T-helper 17 cell (primary cell): ENCODE data around the gene RBBP6. TPM values are rescaled to one million over a fixed set of nuclear protein-coding genes. Genes with fewer than 3 reads are reported as not detected.

ENCODE experiments used
- ATAC-seq: fragments of 150-1000 bp; cut with Tn5 transposase; 2 replicates; pipeline ENCODE4 v1.10.0; 2021; ENCODE audit warnings: mild to moderate bottlenecking, moderate library complexity
- DNase-seq, 3 donors: peaks; one replicate each; pipeline versions ENCODE4 v3.0.0 to v3.0.0-alpha.2; 2020 to 2021
- H3K9me3 ChIP-seq: one replicate; pipeline ENCODE4 v1.7.0; 2013; ENCODE audit warnings: low read length, mild to moderate bottlenecking; ENCODE audit not compliant: control insufficient read depth, poor library complexity, severe bottlenecking
- H3K27ac Mint-ChIP-seq: one replicate; pipeline ENCODE4 v1.8.0; 2022; ENCODE audit warnings: mild to moderate bottlenecking, moderate library complexity, mixed read lengths
- H3K27me3 Mint-ChIP-seq: one replicate; pipeline ENCODE4 v1.8.0; 2022; ENCODE audit warnings: mixed read lengths
- H3K36me3 Mint-ChIP-seq: one replicate; pipeline ENCODE4 v1.8.0; 2022; ENCODE audit warnings: low read depth, mixed read lengths
- H3K4me1 Mint-ChIP-seq: one replicate; pipeline ENCODE4 v1.8.0; 2022; ENCODE audit warnings: mild to moderate bottlenecking, mixed read lengths
- H3K4me3 Mint-ChIP-seq: one replicate; pipeline ENCODE4 v1.8.0; 2022; ENCODE audit warnings: mild to moderate bottlenecking, moderate library complexity, mixed read lengths
- total RNA-seq, 4 donors: library from RNA in 2 of 4; stranded (reverse) in 2 of 4; gene quantifications; one replicate each; pipeline ENCODE4 v1.2.3 and lab custom pipeline; 2022 to 2026

The RBBP6 gene
- total RNA-seq, 2 donors from 2014 or later = 122 to 153 TPM

DNA sequence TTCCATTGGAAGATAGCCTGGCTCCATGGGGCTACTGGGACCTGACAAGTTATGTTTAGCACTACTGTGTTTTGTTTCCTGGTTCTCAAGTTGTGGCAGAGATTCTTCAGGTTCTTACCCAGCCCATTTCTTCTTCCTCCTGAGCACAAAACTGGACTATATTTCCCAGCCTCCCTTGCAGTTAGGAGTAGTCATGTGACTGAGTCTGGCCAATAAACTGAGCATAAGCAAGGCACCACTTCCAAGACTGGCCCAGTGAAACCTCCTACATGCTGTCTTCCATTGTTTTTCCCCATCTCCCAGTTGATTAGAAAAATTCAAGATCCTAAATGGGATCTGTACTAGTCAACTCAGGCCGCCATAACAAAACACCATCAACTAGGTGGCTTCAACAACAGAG is 28.2 kb upstream of the RBBP6 start:
- H3K27ac Mint-ChIP-seq = no peak overlapping the region
- no peaks in the 10 kb centered on the region for H3K4me1 Mint-ChIP-seq
- H3K36me3 Mint-ChIP-seq = no peaks in the 10 kb centered on the region
- H3K27me3 Mint-ChIP-seq = peaks cover 24% of the 10 kb centered on the region
- no peak overlapping the region for H3K4me3 Mint-ChIP-seq
- ATAC-seq = no peak
- no peaks in the 10 kb centered on the region for H3K9me3 ChIP-seq
- DNase-seq = no peak

DNA sequence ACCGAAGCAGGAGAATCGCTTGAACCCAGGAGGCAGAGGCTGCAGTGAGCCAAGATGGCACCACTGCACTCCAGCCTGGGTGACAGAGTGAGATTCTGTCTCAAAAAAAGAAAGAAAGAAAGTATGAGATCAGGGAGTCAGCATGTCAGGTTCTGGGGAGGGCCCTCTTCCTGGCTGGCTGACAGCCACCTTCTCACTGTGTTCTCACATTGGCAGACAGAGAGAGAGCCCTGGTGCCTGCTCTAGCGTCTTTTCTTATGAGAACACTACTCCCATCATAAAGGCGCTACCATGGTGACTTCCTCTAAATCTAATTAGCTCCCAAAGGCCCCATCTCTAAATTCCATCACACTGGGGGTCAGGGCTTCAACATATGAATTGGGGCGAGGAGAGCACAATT is 27.6 kb upstream of the RBBP6 start:
- no peaks in the 10 kb centered on the region for H3K36me3 Mint-ChIP-seq
- DNase-seq (no peak), ATAC-seq (no peak)
- H3K4me3 Mint-ChIP-seq = no peak overlapping the region
- H3K9me3 ChIP-seq = no peaks in the 10 kb centered on the region
- peaks cover 22% of the 10 kb centered on the region for H3K27me3 Mint-ChIP-seq
- no peak overlapping the region for H3K27ac Mint-ChIP-seq
- H3K4me1 Mint-ChIP-seq = peaks cover 2% of the 10 kb centered on the region

DNA sequence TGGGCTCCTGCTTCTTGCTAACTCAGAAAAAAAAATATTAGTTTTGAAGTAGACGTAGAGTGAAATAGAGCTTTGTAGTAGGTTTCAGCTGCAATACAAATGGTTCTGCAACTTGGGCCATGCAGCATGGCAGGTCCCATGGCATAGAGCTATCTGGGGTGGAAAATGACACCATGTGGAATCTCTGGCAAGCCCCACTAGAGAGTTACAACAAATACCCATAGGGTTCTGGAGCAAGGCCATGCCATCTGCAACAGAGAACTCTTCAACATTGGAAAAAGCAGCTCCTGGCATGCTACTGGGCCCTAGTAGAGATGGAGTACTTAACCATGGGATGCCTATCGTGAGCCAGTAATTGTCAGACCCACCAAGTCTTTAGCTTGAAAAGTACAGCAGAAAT is 25.3 kb upstream of the RBBP6 start:
- Mint-ChIP-seq H3K36me3 (no peaks in the 10 kb centered on the region), H3K4me1 (peaks cover 6% of the 10 kb centered on the region), H3K27me3 (peaks cover 14% of the 10 kb centered on the region), H3K4me3 (no peak overlapping the region), H3K27ac (no peak overlapping the region)
- no peaks in the 10 kb centered on the region for H3K9me3 ChIP-seq
- no peak for DNase-seq
- no peak for ATAC-seq

DNA sequence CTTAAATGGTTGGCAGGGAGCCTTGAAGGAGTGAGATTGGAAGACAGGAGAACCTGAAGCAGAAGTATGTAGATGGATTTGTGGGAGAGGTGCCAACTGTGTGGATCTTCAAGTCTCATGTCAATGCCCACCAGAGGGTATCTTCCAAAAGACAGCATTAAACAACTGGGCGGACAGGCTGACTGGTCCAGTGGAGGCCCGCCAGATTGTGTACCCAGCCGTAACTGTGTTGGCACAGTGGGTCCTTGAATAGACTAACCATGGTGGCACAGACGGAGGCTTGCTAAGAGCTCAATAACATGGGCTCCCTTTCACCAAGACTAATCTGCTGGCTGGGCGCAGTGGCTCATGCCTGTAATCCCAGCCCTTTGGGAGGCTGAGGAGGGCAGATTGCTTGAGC is 24.2 kb upstream of the RBBP6 start:
- Mint-ChIP-seq H3K4me1 (peaks cover 6% of the 10 kb centered on the region), H3K36me3 (no peaks in the 10 kb centered on the region), H3K27ac (no peak overlapping the region), H3K27me3 (peaks cover 14% of the 10 kb centered on the region), H3K4me3 (no peak overlapping the region)
- ATAC-seq (no peak), DNase-seq (no peak)
- H3K9me3 ChIP-seq = no peaks in the 10 kb centered on the region

DNA sequence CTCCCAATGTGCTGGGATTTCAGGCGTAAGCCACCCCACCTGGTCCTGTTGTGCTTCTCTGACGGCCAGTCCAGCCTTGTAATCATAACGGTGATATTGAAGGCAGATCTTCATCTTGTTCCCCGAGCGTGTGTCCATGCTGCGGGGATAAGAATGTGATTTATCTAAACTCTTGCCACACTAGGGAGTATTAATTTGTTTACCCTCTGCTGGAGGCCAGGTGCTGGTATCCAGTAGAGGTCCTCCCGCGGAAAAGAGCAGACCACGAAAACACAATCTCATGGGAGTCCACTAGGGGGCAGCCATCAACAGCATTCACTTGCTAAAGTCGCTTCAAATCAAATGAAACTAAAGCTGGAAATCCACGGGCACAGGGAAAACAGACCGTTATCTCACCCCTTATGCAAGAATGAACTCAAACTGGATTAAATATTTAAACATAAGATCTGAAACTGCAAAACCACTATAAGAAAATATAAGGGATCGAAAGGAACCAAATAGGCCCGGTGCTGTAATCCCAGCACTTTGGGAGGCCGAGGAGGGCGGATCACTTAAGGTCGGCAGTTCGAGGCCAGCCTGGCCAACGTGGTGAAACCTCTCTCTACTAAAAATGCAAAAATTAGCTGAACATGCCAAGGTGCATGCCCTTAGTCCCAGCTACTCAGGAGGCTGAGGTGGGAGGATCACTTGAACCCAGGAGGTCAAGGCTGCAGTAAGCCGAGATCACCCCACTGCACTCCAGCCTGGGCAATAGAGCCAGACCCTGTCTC is 22.3 kb upstream of the RBBP6 start:
- Mint-ChIP-seq H3K4me1 (peaks cover 6% of the 10 kb centered on the region), H3K27ac (no peak overlapping the region), H3K36me3 (no peaks in the 10 kb centered on the region), H3K27me3 (peaks cover 14% of the 10 kb centered on the region), H3K4me3 (peak overlapping the region; percentile 62)
- peak; percentile 80 for ATAC-seq
- peak; percentile 39 to 57 (median 47) for DNase-seq
- H3K9me3 ChIP-seq = no peaks in the 10 kb centered on the region

DNA sequence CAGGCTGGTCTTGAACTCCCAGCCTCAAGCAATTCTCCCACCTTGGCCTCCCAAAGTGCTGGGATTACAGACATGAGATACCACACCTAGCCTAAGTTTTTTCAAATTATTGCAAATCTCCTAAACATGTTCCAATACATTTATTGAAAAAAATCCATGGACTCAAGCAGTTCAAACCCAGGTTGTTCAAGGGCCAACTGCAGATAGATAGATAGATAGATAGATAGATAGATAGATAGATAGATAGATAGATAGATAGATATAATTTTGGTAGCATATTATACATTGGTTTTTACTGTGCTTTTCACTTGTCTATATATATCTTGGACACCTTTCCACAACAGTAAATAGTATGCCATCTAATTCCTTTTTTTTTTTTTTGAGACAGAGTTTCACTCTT is 20.9 kb upstream of the RBBP6 start:
- Mint-ChIP-seq H3K4me3 (no peak overlapping the region), H3K27me3 (peaks cover 14% of the 10 kb centered on the region), H3K27ac (no peak overlapping the region), H3K36me3 (no peaks in the 10 kb centered on the region), H3K4me1 (peaks cover 6% of the 10 kb centered on the region)
- DNase-seq = no peak
- H3K9me3 ChIP-seq = no peaks in the 10 kb centered on the region
- no peak for ATAC-seq

DNA sequence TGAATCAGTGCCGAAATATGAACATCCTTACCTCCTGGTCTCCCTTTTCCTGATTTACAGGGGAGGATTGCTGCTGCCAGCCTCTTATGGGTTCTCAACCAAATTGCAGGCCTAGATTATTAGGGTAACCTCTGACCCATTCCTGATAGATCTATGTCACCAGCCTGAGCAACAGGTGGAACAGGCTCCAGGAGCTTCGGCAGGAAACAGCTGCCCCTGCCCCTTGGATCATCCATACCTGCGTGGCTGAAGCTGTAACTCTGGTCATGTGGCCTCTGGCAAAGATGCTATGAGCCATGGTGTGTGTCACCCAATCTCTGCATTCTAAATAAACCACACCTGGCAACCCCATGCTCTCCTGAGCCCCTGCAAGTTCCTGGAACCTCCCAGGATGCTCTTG is 18.4 kb upstream of the RBBP6 start:
- ATAC-seq = no peak
- Mint-ChIP-seq H3K4me1 (peaks cover 6% of the 10 kb centered on the region), H3K4me3 (no peak overlapping the region), H3K27me3 (peaks cover 6% of the 10 kb centered on the region), H3K36me3 (no peaks in the 10 kb centered on the region), H3K27ac (no peak overlapping the region)
- no peak for DNase-seq
- no peaks in the 10 kb centered on the region for H3K9me3 ChIP-seq

DNA sequence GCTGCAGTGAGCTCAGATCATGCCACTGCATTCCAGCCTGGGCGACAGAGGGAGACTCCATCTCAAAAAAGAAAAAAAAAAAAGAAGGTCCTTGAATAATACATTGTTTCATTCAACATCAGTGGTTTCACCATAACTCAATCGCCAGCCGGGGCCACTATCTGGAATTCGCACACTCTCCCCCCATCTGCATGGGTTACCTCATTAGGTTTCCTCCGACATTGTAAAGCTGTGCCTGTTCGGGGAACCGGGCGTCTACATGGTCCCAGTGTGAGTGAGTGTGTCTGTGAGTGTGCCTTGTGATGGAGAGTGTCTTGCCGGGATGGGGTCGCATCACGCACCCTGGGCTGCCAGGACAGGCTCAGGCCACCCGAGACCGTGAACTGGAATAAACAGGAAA is 16.6 kb upstream of the RBBP6 start:
- ATAC-seq = no peak
- no peaks in the 10 kb centered on the region for H3K36me3 Mint-ChIP-seq

DNA sequence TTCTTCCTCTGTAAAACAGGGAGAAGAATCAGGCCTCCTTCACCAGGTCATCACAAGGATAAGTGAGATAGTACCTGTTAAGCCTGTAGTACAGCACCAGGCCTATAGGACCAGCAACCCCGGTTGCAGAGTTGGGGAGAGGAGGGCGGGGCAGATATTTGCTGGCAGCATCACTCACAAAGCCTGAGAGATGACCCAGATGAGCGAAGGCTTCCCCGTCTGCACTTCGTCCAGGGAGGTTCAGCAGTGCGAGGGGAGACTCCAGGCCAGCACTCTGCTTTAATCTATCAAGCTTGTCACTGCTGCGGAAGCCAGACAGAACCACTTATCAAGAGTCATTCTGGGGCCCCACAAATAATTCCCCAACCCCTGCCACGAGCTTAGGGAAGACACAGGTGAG is 15.8 kb upstream of the RBBP6 start:
- Mint-ChIP-seq H3K27ac (no peak overlapping the region), H3K27me3 (no peaks in the 10 kb centered on the region), H3K4me1 (no peaks in the 10 kb centered on the region), H3K36me3 (no peaks in the 10 kb centered on the region), H3K4me3 (no peak overlapping the region)
- H3K9me3 ChIP-seq = no peaks in the 10 kb centered on the region
- ATAC-seq (no peak), DNase-seq (no peak)

More for the DNA sequence above, 16.6 kb upstream of the RBBP6 start:
- Mint-ChIP-seq H3K4me1 (no peaks in the 10 kb centered on the region), H3K27me3 (no peaks in the 10 kb centered on the region), H3K4me3 (no peak overlapping the region), H3K27ac (no peak overlapping the region)
- no peaks in the 10 kb centered on the region for H3K9me3 ChIP-seq
- no peak for DNase-seq

DNA sequence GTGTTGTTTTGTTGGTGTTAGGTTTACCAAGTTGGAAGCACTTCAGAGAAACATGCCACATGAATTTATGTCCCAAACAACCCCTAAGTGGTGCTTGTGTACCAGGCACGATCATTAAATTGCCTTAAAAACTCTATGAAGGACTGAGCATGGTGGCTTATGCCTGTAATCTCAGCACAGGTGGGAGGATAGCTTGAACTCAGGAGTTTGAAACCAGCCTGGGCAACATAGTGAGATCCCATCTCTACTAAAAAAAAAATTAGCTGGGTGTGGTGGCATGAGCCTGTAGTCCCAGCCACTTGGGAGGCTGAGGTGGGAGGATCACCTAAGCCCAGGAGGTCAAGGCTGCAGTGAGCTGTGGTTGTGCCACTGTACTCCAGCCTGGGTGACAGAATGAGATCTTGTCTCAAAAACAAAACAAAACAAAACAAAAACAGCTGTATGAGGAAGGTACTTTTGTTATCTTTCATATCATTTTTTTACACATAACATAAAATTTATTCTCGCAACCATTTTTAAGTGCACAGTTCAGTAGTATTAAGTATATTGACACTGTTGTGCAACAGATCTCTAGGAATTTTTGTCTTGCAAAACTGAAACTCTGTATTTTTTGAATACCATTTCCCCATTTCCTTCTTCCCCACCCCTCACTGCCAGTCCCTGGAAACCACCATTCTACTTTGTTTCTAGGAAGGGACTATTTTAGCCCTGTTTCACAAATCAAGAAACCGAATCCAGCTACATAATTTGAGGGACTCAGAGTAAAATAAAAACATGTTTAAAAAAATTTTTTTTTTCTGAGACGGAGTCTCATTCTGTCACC is 14.3 kb upstream of the RBBP6 start:
- Mint-ChIP-seq H3K4me3 (no peak overlapping the region), H3K36me3 (no peaks in the 10 kb centered on the region), H3K27me3 (no peaks in the 10 kb centered on the region), H3K27ac (no peak overlapping the region), H3K4me1 (no peaks in the 10 kb centered on the region)
- H3K9me3 ChIP-seq = no peaks in the 10 kb centered on the region
- ATAC-seq = no peak
- DNase-seq = no peak

DNA sequence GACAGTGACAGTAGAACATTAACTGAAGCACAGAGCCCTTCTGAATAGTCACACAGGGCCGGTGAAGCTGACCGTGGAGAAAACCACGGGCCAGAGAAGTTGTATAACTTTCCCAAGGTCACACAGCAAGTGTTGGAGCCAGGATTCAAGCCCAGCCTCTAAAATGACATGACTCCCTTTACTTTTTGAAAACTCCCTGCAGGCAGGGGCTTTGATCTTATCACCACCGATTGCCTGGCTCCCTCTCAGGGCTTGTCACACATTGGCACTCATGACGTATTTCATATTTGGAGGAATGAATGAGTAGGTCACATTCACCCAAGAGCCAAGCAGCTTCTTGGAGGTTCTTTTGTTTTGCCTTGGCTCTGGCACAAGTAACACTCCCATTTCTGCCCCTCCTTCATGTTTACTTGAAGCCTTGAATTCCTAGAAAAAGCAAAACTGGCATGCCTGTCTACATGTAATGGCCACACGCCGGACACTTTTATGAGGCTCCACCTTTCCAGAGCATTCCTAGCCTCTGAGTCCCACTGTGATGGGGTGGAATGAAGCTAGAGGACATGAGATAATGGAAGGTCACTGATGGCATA is 13.3 kb upstream of the RBBP6 start:
- H3K4me1 Mint-ChIP-seq = no peaks in the 10 kb centered on the region
- no peak for DNase-seq

DNA sequence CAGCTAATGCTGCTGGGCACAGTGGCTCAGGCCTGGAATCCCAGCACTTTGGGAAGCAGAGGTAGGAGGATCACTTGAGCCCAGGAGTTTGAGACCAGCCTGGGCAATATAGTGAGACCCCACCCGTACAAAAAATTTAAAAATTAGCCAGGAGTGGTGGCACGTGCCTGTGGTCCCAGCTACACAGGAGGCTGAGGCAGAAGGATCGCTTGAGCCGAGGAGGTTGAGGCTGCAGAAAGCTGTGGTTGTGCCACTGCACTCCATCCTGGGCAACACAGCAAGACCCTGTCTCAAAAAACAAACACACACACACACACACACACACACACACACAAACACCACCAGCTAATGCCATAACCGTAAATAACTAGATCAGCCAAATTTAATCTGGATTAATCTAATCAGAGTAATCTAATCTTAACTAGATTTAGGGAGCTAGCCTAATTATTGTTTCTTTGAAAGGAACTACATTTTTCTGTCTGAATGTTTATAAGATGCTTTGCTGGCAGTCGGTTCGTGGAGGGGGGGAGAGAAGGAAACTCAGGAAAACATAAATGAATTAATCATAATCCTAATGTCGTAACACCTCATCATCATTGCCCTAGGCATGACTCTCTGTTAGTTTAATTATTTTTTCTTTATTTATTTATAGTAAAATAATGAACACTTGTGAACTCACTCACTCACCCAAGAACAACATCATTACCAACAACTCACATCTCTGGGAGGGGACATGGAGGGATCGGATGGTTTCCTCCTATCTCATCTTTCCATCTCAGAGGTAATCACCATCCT is 12.5 kb upstream of the RBBP6 start:
- Mint-ChIP-seq H3K27me3 (no peaks in the 10 kb centered on the region), H3K27ac (no peak overlapping the region), H3K36me3 (no peaks in the 10 kb centered on the region), H3K4me3 (no peak overlapping the region), H3K4me1 (no peaks in the 10 kb centered on the region)
- ATAC-seq (no peak), DNase-seq (no peak)
- no peaks in the 10 kb centered on the region for H3K9me3 ChIP-seq

More for the DNA sequence above, 13.3 kb upstream of the RBBP6 start:
- no peak overlapping the region for H3K27ac Mint-ChIP-seq
- H3K36me3 Mint-ChIP-seq = no peaks in the 10 kb centered on the region
- no peak for ATAC-seq
- no peak overlapping the region for H3K4me3 Mint-ChIP-seq
- H3K9me3 ChIP-seq = no peaks in the 10 kb centered on the region
- H3K27me3 Mint-ChIP-seq = no peaks in the 10 kb centered on the region

DNA sequence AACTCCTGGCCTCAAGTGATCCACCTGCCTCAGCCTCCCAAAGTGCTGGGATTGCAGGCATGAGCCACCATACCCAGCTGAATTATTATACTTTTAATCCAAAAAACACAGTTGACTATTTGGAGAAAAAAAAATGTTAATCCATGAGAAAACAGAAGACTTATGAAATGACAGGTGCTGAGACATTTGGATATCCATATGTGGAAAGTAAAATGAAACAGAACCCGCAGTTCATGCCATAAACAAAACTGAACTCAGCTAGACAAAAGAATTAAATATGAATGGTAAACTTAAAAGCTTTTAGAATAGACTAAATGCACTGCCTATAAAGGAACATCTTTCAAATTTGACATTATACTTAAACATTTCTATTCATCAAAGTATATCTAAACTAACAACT is 8.2 kb upstream of the RBBP6 start:
- H3K36me3 Mint-ChIP-seq = no peaks in the 10 kb centered on the region
- no peak for ATAC-seq
- H3K27me3 Mint-ChIP-seq = peaks cover 8% of the 10 kb centered on the region
- H3K9me3 ChIP-seq = no peaks in the 10 kb centered on the region
- DNase-seq = no peak
- no peaks in the 10 kb centered on the region for H3K4me1 Mint-ChIP-seq
- no peak overlapping the region for H3K27ac Mint-ChIP-seq
- H3K4me3 Mint-ChIP-seq = no peak overlapping the region
